HG03045 (cell line): ENCODE results near the gene MAPK14.
A peak's percentile ranks its signal among the peaks of the same experiment; 100 is the strongest.
"Not testable (repeated sequence)": the region's sequence is repeated elsewhere in the genome, so short reads cannot be mapped to it uniquely, and the experiment has no call there.

Source experiments
- ATAC-seq: cut with Tn5 transposase; IDR thresholded peaks from one replicate; pipeline ENCODE4 v1.9.1; 2021; ENCODE audit warnings: mild to moderate bottlenecking, moderate library complexity; ENCODE audit not compliant: unreplicated experiment

MAPK14 gene

GRCh38 chr6:36027501-36028087, at the start of gene MAPK14:
Gene MAPK14, plus strand, starts transcription at chr6:36027808. Its CDS starts 350 bp downstream, at chr6:36028158.
- peak; percentile 93 for ATAC-seq

GRCh38 chr6:35980126-35980525, 47.5 kb upstream of the MAPK14 start:
- not testable (repeated sequence) for ATAC-seq

GRCh38 chr6:35980991-35981645, 46.5 kb upstream of the MAPK14 start:
- ATAC-seq, result no peak

GRCh38 chr6:35984701-35985100, 42.9 kb upstream of the MAPK14 start:
- no peak for ATAC-seq

- ATAC-seq, result not testable (repeated sequence)
These were observed 39.6 kb upstream of the MAPK14 start for GRCh38 chr6:35988047-35988446.

- no peak for ATAC-seq
These were observed 34.5 kb upstream of the MAPK14 start for GRCh38 chr6:35993150-35993549.

GRCh38 chr6:36000451-36000850, 27.2 kb upstream of the MAPK14 start:
- no peak for ATAC-seq

- no peak for ATAC-seq
These were observed 11.9 kb upstream of the MAPK14 start for GRCh38 chr6:36015666-36016065.

GRCh38 chr6:36018339-36018738, 9.3 kb upstream of the MAPK14 start:
- ATAC-seq, result no peak

- ATAC-seq, result no peak
These were observed 8.4 kb upstream of the MAPK14 start for GRCh38 chr6:36019167-36019566.

- no peak for ATAC-seq
These were observed 7.5 kb upstream of the MAPK14 start for GRCh38 chr6:36020154-36020553.

GRCh38 chr6:36023996-36024795, 3.4 kb upstream of the MAPK14 start, which contains the start of gene SLC26A8:
Gene SLC26A8, minus strand, starts transcription at chr6:36024641. Its CDS starts 4,934 bp downstream, at chr6:36019707.
- no peak for ATAC-seq

- ATAC-seq, result no peak
These were observed 2.2 kb upstream of the MAPK14 start for GRCh38 chr6:36025260-36025931.

GRCh38 chr6:36025932-36026327, 1.7 kb upstream of the MAPK14 start:
- ATAC-seq, result no peak

GRCh38 chr6:36028088-36028876, 674 bp downstream of the MAPK14 start:
- peak; percentile 28 for ATAC-seq

- ATAC-seq, result no peak
These were observed 1.3 kb downstream of the MAPK14 start for GRCh38 chr6:36028877-36029324.

GRCh38 chr6:36029464-36029863, 1.9 kb downstream of the MAPK14 start:
- no peak for ATAC-seq

GRCh38 chr6:36032261-36032660, 4.7 kb downstream of the MAPK14 start:
- no peak for ATAC-seq

- not testable (repeated sequence) for ATAC-seq
These were observed 5.5 kb downstream of the MAPK14 start for GRCh38 chr6:36033144-36033543.

GRCh38 chr6:36033935-36034334, 6.3 kb downstream of the MAPK14 start:
- ATAC-seq, result no peak
